DOHH2 (cell line): ENCODE measurements around the gene ZNF235.

ENCODE experiments used
- CTCF ChIP-seq: fragments of 200-600 bp; sonication (generic); IDR thresholded peaks from one replicate; pipeline ENCODE4 v1.5.1; 2014; ENCODE audit warnings: antibody characterized with exemption, mild to moderate bottlenecking, low read depth, low read length; ENCODE audit not compliant: poor library complexity, severe bottlenecking
- EZH2phosphoT487 ChIP-seq: fragments of 200-600 bp; sonication (generic); IDR thresholded peaks from 2 replicates; pipeline ENCODE4 v1.6.1; 2017; ENCODE audit warnings: borderline replicate concordance, mild to moderate bottlenecking, antibody characterized with exemption, low read length, moderate library complexity, mixed read lengths

DNA sequence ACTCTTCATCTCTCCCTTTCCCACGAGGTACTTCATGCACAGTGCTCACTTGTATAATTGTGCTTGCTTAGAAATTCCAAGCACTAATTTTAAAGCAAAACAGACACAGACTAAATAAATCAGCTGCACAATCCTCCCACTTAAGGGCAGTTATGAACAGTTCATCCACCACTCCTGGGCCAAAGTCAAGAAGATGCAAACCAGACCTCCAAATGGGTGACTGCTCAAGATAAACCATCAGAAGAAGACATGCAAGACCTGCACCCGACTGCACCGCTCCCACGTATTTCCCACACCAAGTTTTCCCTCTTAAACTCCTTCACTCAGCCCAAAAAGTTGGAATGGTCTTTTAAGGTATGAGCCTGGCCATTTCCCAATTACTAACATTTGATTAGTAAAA is 19.9 kb downstream of the ZNF235 start:
- TF ChIP-seq CTCF (no peak), EZH2phosphoT487 (no peak)
